HFF-Myc (cell line): ENCODE data around the gene PEMT.

Experiments
- DNase-seq: peaks from one replicate; pipeline ENCODE4 v3.0.0-alpha.2; 2011; ENCODE audit warnings: low read depth; ENCODE audit errors: extremely low read depth
- H3K4me3 ChIP-seq: replicated peaks from 2 replicates; pipeline ENCODE4 v1.5.1; 2011; ENCODE audit warnings: low read depth, mild to moderate bottlenecking, control low read depth, low read length
- TF ChIP-seq, protein P1 (sequence below): IDR thresholded peaks from 2 replicates; pipeline ENCODE4 v1.5.1; 2012; ENCODE audit warnings: mild to moderate bottlenecking, low read depth, low read length, control low read depth; ENCODE audit errors: missing control alignments

Gene PEMT

DNA sequence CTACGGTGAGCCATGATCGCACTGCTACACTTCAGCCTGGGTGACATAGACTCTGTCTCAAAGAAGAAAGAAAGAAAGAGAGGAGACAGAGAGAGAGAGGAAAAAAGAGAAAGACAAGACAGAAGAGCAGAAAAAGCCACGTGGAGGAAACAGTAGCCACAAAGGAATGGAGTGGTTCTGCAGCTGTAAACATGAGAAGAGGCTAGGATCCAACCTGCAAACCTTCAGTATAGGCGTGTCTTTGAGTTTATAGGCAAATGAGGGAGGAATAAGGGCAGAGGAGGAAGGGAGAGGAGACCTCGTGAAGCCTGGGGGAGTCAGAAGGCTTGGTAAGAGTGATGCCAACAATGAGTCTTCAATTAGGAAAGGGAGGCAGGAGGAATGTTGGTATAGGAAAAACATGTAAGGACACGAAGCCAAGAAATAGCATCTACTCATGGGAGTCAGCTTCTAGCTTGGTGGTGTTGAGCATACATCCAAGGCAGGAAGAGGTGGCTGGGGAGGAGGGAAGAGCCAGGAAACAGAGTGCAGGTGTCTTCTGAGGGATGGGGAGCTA lies 110.8 kb downstream of the PEMT start:
- TF ChIP-seq, protein P1, sequence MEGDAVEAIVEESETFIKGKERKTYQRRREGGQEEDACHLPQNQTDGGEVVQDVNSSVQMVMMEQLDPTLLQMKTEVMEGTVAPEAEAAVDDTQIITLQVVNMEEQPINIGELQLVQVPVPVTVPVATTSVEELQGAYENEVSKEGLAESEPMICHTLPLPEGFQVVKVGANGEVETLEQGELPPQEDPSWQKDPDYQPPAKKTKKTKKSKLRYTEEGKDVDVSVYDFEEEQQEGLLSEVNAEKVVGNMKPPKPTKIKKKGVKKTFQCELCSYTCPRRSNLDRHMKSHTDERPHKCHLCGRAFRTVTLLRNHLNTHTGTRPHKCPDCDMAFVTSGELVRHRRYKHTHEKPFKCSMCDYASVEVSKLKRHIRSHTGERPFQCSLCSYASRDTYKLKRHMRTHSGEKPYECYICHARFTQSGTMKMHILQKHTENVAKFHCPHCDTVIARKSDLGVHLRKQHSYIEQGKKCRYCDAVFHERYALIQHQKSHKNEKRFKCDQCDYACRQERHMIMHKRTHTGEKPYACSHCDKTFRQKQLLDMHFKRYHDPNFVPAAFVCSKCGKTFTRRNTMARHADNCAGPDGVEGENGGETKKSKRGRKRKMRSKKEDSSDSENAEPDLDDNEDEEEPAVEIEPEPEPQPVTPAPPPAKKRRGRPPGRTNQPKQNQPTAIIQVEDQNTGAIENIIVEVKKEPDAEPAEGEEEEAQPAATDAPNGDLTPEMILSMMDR, result no peak
- DNase-seq, result no peak
- H3K4me3 ChIP-seq, result no peak overlapping the region

DNA sequence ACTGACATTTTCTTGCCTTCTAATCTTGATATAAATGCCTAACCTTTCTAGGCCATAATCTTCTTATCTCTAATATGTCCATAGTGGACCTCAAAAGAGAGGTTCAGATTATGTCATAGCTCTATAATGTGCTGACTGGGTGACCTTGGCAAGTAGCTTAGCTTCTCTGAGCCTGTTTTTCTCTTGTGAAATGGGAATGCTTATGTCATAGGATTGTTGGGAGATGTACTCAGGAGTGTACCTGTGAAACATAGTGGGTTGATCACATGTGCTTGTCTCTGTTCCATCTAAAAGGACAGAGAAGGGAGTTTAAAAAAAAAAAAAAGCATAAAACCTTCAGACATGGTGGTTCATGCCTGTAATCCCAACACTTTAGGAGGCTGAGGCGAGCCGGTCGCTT lies 112.3 kb downstream of the PEMT start:
- H3K4me3 ChIP-seq, result no peak overlapping the region
- no peak for DNase-seq
- TF ChIP-seq, protein P1, result no peak

DNA sequence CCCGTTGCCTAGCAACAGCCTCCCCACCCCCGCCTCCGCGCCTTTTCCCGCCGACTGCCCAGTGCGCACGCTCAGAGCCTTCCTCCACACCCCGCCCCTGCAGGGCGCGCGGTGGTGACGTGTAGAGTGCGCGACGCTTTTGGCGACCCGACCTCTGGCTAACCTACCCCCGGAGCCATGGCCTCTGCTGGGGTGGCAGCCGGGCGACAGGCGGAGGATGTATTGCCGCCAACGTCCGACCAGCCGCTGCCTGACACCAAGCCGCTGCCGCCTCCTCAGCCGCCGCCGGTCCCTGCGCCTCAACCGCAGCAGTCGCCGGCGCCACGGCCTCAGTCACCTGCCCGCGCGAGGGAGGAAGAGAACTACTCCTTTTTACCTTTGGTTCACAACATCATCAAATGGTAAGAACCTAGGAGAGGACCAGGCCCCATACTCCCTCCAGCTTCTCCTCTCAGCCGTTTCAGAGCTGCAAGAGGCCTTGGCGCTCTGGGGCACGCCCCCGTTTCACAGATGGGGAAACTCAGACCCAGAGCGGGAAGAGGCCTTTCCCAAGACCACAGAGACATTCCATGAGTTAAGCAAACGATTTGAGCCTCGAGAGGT lies 114.5 kb downstream of the PEMT start, which contains the start of gene MED9:
Gene MED9 (plus strand): TSS at position 136 of the 603 bp plus-strand sequence. CDS start 42 bp downstream, at position 178.
- DNase-seq, result peak; percentile 66
- peak within 1 kb of the TSS; percentile 72 for H3K4me3 ChIP-seq
- TF ChIP-seq, protein P1, result no peak

DNA sequence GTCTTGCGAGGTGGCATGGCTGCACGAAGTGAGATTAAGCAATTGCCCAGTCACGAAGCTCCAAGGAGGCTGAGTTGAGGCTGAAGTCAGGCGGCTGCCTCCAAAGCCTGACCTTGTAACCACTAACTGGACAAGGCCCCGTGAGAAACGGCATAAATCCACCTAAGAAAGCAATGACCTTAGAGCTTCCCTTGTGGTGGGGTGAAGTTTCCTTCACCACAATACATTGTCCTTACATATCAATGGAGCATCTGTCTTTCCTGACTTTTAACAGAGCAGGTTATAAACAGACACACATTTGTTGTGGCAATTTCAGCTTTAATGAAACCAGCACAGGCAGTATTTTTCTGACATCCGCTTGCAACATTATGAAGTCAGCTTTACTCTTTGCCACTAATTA lies 117.2 kb downstream of the PEMT start:
- DNase-seq, result no peak
- H3K4me3 ChIP-seq, result no peak overlapping the region
- TF ChIP-seq, protein P1, result no peak

DNA sequence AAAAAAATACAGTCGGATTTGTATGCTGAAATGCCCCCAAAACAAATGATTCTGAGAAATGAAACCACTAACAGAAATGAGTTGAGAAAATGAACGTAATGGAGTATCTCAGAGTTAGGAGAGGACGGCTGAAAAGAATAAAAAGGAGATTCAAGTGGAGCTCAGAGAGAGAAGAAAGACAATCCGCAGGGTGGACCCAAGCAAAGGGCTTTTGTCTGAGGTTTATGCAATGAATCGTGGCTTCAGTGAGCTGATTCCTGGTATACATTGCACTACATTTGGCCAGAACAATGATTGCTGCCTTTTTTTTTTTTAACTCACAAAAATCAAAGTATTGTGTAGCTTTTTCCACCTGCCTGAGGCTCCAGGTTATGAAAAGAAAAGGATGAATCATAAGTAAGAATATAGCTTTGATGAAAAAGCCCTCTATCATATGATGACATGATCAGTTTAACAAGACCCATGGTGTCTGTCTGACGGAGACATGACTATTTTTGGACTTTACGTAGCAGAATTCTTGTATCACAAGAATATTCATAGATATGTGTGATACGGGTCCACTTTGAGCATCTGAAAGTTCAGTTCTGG lies 119.1 kb downstream of the PEMT start:
- no peak overlapping the region for H3K4me3 ChIP-seq
- no peak for DNase-seq
- TF ChIP-seq, protein P1, result no peak

DNA sequence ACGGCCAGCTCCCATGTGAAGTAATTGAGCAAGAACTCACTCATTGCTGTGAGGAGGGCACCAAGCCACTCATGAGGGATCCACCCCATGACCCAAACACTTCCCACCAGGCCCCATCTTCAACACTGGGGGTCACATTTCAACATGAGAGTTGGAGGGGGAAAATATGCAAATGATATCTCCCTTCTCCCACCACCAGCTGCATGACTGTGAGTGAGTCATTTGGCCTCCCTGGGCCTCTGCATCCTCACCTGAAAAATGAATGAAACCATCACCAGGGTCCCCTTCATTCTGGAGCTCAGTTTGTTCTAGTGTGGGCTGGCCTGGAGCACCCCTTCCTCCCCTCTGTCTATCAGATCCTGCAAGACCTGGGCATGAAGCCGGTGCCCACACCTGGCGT lies 121.5 kb downstream of the PEMT start:
- no peak overlapping the region for H3K4me3 ChIP-seq
- TF ChIP-seq, protein P1, result no peak
- no peak for DNase-seq
